WTC11 (cell line): Measurements from ENCODE around the gene PHKA2. TPM values are rescaled to one million over a fixed set of nuclear protein-coding genes. Genes with fewer than 3 reads are reported as not detected.

Experiments
- ATAC-seq: fragments of 200-7000 bp; cut with Tn5 transposase; 2 replicates; pipeline ENCODE4 v1.10.0; 2021; ENCODE audit warnings: mild to moderate bottlenecking, moderate library complexity
- CTCF ChIA-PET: fragments of 300-600 bp; sonication (Branson Sonifier 250); formaldehyde crosslinking; loops from one replicate; lab custom pipeline; 2021; ENCODE audit warnings: antibody characterized with exemption; lab: Charles Lee
- POLR2A ChIA-PET: fragments of 350-600 bp; sonication (Branson Sonifier 250); formaldehyde crosslinking; loops from one replicate; lab custom pipeline; 2021; ENCODE audit warnings: antibody characterized with exemption; lab: Charles Lee
- DNase-seq: peaks from one replicate; pipeline ENCODE4 v3.0.0; 2021; ENCODE audit warnings: low spot score
- H3K27ac Mint-ChIP-seq: 2 replicates; pipeline ENCODE4 v1.8.0; 2021; ENCODE audit warnings: mixed read lengths
- H3K27me3 Mint-ChIP-seq: 2 replicates; pipeline ENCODE4 v1.8.0; 2021; ENCODE audit warnings: low read depth, mild to moderate bottlenecking, moderate library complexity, mixed read lengths
- H3K36me3 Mint-ChIP-seq: 2 replicates; pipeline ENCODE4 v1.8.0; 2021; ENCODE audit warnings: mixed read lengths
- H3K4me1 Mint-ChIP-seq: 2 replicates; pipeline ENCODE4 v1.8.0; 2022; ENCODE audit warnings: mixed read lengths
- H3K4me3 Mint-ChIP-seq: 2 replicates; pipeline ENCODE4 v1.8.0; 2021; ENCODE audit warnings: mild to moderate bottlenecking, moderate library complexity, mixed read lengths
- H3K9me3 Mint-ChIP-seq: 2 replicates; pipeline ENCODE4 v1.8.0; 2021; ENCODE audit warnings: mixed read lengths
- EMX1 ChIP-seq: fragments of 250-450 bp; sonication (Bioruptor Pico); IDR thresholded peaks from 2 replicates; pipeline ENCODE4 v1.8.0; 2021; ENCODE audit warnings: mild to moderate bottlenecking
- GRHL2 ChIP-seq: fragments of 250-450 bp; sonication (Bioruptor Pico); IDR thresholded peaks from 2 replicates; pipeline ENCODE4 v1.8.0; 2022; ENCODE audit warnings: mild to moderate bottlenecking, moderate library complexity; ENCODE audit not compliant: insufficient replicate concordance, severe bottlenecking
- JAZF1 ChIP-seq: fragments of 250-450 bp; sonication (Bioruptor Pico); IDR thresholded peaks from 2 replicates; pipeline ENCODE4 v1.9.0; 2021; ENCODE audit warnings: moderate library complexity, mild to moderate bottlenecking, inconsistent platforms
- NFATC4 ChIP-seq: fragments of 250-450 bp; sonication (Bioruptor Pico); IDR thresholded peaks from 2 replicates; pipeline ENCODE4 v1.9.0; 2021; ENCODE audit warnings: mild to moderate bottlenecking
- NR1H2 ChIP-seq: sonication (generic); formaldehyde crosslinking; IDR thresholded peaks from 2 replicates; pipeline ENCODE4 v1.9.0; 2021; ENCODE audit warnings: mild to moderate bottlenecking, moderate library complexity, missing genetic modification reagents
- RELA ChIP-seq: sonication (generic); formaldehyde crosslinking; IDR thresholded peaks from 2 replicates; pipeline ENCODE4 v1.8.1; 2022; ENCODE audit warnings: missing genetic modification reagents, mild to moderate bottlenecking, borderline replicate concordance
- SOX15 ChIP-seq: fragments of 250-450 bp; sonication (Bioruptor Pico); IDR thresholded peaks from 2 replicates; pipeline ENCODE4 v1.9.0; 2021; ENCODE audit warnings: mild to moderate bottlenecking
- SP1 ChIP-seq: sonication (generic); formaldehyde crosslinking; conservative IDR thresholded peaks from 2 replicates; pipeline ENCODE4 v1.8.1; 2022; ENCODE audit warnings: missing genetic modification reagents
- TEAD4 ChIP-seq: sonication (generic); formaldehyde crosslinking; IDR thresholded peaks from 2 replicates; pipeline ENCODE4 v1.8.0; 2022; ENCODE audit warnings: mild to moderate bottlenecking, missing genetic modification reagents
- ZNF138 ChIP-seq: sonication (generic); formaldehyde crosslinking; conservative IDR thresholded peaks from 2 replicates; pipeline ENCODE4 v1.8.1; 2022; ENCODE audit warnings: mild to moderate bottlenecking, moderate library complexity, missing genetic modification reagents
- ZNF219 ChIP-seq: sonication (generic); formaldehyde crosslinking; IDR thresholded peaks from 2 replicates; pipeline ENCODE4 v1.8.0; 2023; ENCODE audit warnings: missing genetic modification reagents, mild to moderate bottlenecking, borderline replicate concordance
- ZNF263 ChIP-seq: sonication (generic); formaldehyde crosslinking; IDR thresholded peaks from 2 replicates; pipeline ENCODE4 v1.8.1; 2022; ENCODE audit warnings: low read depth, mild to moderate bottlenecking, moderate library complexity, missing genetic modification reagents
- ZNF317 ChIP-seq: sonication (generic); formaldehyde crosslinking; IDR thresholded peaks from 2 replicates; pipeline ENCODE4 v1.8.1; 2023; ENCODE audit warnings: low read depth, mild to moderate bottlenecking, moderate library complexity, missing genetic modification reagents, borderline replicate concordance
- ZNF416 ChIP-seq: fragments of 250-450 bp; sonication (Bioruptor Pico); IDR thresholded peaks from 2 replicates; pipeline ENCODE4 v1.9.0; 2021; ENCODE audit warnings: mild to moderate bottlenecking, inconsistent platforms
- ZNF671 ChIP-seq: fragments of 250-450 bp; sonication (Bioruptor Pico); IDR thresholded peaks from 2 replicates; pipeline ENCODE4 v1.8.0; 2021; ENCODE audit warnings: mild to moderate bottlenecking
- total RNA-seq: library from RNA; stranded (reverse); gene quantifications from 3 replicates; pipeline ENCODE4 v1.2.3, GENCODE V29; 2021
- TF ChIP-seq, protein P1 (sequence below): sonication (generic); formaldehyde crosslinking; IDR thresholded peaks from 2 replicates; pipeline ENCODE4 v1.8.0; 2023; ENCODE audit warnings: missing genetic modification reagents, mild to moderate bottlenecking, borderline replicate concordance
- TF ChIP-seq, protein P2 (sequence below): fragments of 250-450 bp; sonication (Bioruptor Pico); IDR thresholded peaks from 2 replicates; pipeline ENCODE4 v1.9.0; 2021; ENCODE audit warnings: mild to moderate bottlenecking
- TF ChIP-seq, protein P3 (sequence below): sonication (generic); formaldehyde crosslinking; IDR thresholded peaks from 2 replicates; pipeline ENCODE4 v1.8.0; 2023; ENCODE audit warnings: mild to moderate bottlenecking, missing genetic modification reagents
- TF ChIP-seq, protein P4 (sequence below): sonication (generic); formaldehyde crosslinking; IDR thresholded peaks from 2 replicates; pipeline ENCODE4 v1.8.1; 2022; ENCODE audit warnings: missing genetic modification reagents, borderline replicate concordance
- TF ChIP-seq, protein P5 (sequence below): fragments of 250-450 bp; sonication (Bioruptor Pico); IDR thresholded peaks from 2 replicates; pipeline ENCODE4 v1.8.0; 2021; ENCODE audit warnings: mild to moderate bottlenecking

PHKA2 gene
- total RNA-seq, 1 experiment from 2014 or later = 23.8 TPM

DNA sequence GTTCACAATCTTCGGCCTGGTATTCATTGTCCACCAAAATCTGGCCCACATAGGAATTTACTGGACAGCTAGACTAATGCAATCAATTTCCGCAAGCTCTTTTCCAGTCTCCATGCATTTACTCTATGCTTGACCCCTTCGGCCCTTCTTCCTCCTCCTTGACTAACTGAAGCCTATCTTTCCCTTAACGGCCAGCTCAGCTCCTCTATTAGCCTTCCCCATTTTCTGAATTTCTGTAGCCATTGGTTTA lies 1.2 kb upstream of the PHKA2 start:
- Mint-ChIP-seq H3K4me3 (peak overlapping the region; percentile 83), H3K36me3 (no peaks in the 10 kb centered on the region), H3K9me3 (no peaks in the 10 kb centered on the region)
- TF ChIP-seq NFATC4 (CRISPR knock-in tag) (no peak), ZNF263 (no peak), GRHL2 (CRISPR knock-in tag) (no peak), TEAD4 (CRISPR knock-in tag) (no peak), EMX1 (no peak), ZNF219 (CRISPR knock-in tag) (no peak), ZNF416 (no peak), JAZF1 (CRISPR knock-in tag) (no peak), ZNF317 (CRISPR knock-in tag) (no peak), RELA (CRISPR knock-in tag) (no peak), ZNF138 (no peak), SP1 (CRISPR knock-in tag) (no peak), ZNF671 (CRISPR knock-in tag) (no peak), NR1H2 (CRISPR knock-in tag) (no peak), SOX15 (CRISPR knock-in tag) (no peak)
- TF ChIP-seq, protein P1, sequence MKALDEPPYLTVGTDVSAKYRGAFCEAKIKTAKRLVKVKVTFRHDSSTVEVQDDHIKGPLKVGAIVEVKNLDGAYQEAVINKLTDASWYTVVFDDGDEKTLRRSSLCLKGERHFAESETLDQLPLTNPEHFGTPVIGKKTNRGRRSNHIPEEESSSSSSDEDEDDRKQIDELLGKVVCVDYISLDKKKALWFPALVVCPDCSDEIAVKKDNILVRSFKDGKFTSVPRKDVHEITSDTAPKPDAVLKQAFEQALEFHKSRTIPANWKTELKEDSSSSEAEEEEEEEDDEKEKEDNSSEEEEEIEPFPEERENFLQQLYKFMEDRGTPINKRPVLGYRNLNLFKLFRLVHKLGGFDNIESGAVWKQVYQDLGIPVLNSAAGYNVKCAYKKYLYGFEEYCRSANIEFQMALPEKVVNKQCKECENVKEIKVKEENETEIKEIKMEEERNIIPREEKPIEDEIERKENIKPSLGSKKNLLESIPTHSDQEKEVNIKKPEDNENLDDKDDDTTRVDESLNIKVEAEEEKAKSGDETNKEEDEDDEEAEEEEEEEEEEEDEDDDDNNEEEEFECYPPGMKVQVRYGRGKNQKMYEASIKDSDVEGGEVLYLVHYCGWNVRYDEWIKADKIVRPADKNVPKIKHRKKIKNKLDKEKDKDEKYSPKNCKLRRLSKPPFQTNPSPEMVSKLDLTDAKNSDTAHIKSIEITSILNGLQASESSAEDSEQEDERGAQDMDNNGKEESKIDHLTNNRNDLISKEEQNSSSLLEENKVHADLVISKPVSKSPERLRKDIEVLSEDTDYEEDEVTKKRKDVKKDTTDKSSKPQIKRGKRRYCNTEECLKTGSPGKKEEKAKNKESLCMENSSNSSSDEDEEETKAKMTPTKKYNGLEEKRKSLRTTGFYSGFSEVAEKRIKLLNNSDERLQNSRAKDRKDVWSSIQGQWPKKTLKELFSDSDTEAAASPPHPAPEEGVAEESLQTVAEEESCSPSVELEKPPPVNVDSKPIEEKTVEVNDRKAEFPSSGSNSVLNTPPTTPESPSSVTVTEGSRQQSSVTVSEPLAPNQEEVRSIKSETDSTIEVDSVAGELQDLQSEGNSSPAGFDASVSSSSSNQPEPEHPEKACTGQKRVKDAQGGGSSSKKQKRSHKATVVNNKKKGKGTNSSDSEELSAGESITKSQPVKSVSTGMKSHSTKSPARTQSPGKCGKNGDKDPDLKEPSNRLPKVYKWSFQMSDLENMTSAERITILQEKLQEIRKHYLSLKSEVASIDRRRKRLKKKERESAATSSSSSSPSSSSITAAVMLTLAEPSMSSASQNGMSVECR (CRISPR knock-in tag) = no peak
- TF ChIP-seq, protein P2, sequence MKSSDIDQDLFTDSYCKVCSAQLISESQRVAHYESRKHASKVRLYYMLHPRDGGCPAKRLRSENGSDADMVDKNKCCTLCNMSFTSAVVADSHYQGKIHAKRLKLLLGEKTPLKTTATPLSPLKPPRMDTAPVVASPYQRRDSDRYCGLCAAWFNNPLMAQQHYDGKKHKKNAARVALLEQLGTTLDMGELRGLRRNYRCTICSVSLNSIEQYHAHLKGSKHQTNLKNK (CRISPR knock-in tag) = no peak
- TF ChIP-seq, protein P3, sequence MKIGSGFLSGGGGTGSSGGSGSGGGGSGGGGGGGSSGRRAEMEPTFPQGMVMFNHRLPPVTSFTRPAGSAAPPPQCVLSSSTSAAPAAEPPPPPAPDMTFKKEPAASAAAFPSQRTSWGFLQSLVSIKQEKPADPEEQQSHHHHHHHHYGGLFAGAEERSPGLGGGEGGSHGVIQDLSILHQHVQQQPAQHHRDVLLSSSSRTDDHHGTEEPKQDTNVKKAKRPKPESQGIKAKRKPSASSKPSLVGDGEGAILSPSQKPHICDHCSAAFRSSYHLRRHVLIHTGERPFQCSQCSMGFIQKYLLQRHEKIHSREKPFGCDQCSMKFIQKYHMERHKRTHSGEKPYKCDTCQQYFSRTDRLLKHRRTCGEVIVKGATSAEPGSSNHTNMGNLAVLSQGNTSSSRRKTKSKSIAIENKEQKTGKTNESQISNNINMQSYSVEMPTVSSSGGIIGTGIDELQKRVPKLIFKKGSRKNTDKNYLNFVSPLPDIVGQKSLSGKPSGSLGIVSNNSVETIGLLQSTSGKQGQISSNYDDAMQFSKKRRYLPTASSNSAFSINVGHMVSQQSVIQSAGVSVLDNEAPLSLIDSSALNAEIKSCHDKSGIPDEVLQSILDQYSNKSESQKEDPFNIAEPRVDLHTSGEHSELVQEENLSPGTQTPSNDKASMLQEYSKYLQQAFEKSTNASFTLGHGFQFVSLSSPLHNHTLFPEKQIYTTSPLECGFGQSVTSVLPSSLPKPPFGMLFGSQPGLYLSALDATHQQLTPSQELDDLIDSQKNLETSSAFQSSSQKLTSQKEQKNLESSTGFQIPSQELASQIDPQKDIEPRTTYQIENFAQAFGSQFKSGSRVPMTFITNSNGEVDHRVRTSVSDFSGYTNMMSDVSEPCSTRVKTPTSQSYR (CRISPR knock-in tag) = no peak
- TF ChIP-seq, protein P4, sequence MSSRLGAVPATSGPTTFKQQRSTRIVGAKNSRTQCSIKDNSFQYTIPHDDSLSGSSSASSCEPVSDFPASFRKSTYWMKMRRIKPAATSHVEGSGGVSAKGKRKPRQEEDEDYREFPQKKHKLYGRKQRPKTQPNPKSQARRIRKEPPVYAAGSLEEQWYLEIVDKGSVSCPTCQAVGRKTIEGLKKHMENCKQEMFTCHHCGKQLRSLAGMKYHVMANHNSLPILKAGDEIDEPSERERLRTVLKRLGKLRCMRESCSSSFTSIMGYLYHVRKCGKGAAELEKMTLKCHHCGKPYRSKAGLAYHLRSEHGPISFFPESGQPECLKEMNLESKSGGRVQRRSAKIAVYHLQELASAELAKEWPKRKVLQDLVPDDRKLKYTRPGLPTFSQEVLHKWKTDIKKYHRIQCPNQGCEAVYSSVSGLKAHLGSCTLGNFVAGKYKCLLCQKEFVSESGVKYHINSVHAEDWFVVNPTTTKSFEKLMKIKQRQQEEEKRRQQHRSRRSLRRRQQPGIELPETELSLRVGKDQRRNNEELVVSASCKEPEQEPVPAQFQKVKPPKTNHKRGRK (CRISPR knock-in tag) = no peak
- TF ChIP-seq, protein P5, sequence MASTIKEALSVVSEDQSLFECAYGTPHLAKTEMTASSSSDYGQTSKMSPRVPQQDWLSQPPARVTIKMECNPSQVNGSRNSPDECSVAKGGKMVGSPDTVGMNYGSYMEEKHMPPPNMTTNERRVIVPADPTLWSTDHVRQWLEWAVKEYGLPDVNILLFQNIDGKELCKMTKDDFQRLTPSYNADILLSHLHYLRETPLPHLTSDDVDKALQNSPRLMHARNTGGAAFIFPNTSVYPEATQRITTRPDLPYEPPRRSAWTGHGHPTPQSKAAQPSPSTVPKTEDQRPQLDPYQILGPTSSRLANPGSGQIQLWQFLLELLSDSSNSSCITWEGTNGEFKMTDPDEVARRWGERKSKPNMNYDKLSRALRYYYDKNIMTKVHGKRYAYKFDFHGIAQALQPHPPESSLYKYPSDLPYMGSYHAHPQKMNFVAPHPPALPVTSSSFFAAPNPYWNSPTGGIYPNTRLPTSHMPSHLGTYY = no peak
- TF ChIP-seq, all 79 proteins: peak for 0
- Mint-ChIP-seq H3K27ac (peak overlapping the region; percentile 72), H3K27me3 (no peaks in the 10 kb centered on the region), H3K4me1 (no peaks in the 10 kb centered on the region)
- CTCF ChIA-PET = interaction anchor here (0.9 to 1.1 kb wide), 2 partner anchors 10 to 33 kb away, joined by 5 read pairs; no protein-coding TSS in a partner anchor
- no peak for DNase-seq
- POLR2A ChIA-PET = no interaction called here
- ATAC-seq = no peak
